ENCODE data around the gene EMSY.

DNA sequence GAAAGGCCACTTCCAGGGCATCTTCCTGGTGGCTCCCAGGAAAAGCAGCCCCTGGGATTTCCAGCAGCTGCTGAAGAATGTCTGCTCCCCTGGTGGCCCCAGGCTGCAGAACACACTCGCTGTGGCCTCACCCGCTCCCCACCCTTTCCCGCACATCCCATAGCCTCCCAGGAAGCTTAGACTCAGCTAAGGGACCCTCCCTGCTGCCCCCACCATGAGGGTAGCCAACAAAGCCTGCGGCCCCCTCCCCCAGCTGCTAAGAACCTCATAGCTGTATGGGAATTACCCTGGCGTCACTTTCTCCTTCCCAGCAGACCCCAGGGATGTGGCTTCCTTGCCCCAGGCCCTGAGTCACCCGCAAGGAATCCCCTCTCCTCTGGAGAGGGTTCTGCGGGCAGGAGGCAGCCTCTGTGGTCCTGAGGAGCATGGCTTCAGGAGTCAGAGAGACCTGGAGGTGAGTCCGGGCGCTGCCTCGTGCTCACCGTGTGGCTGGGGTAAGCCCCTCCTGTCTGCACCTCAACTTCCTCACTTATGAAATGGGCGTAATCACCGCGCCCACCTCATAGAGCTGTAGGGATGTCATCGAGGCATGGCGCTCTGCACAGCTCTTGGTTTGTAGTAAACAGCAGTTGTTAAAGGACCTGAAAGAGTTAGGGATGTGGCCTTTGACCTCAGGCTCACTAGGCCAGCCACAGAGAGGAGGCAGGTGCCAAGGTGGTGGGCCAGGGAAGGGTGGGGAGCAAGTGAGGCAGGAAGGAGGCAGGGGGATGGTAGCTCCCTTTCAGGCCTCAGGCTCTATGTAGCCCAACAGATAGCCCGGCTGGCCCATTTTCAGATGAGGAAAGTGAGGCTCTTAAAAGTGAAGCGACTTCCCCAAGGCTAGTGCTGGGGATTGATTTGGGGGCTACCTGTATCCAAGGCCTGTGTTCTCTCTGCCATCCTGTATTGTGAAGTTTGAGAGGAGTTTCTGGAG is 154.5 kb downstream of the EMSY start:
- no peak for TF ChIP-seq POLR2AphosphoS5 (IDR thresholded peaks at IDR 0.05)
- TF ChIP-seq, protein P1, sequence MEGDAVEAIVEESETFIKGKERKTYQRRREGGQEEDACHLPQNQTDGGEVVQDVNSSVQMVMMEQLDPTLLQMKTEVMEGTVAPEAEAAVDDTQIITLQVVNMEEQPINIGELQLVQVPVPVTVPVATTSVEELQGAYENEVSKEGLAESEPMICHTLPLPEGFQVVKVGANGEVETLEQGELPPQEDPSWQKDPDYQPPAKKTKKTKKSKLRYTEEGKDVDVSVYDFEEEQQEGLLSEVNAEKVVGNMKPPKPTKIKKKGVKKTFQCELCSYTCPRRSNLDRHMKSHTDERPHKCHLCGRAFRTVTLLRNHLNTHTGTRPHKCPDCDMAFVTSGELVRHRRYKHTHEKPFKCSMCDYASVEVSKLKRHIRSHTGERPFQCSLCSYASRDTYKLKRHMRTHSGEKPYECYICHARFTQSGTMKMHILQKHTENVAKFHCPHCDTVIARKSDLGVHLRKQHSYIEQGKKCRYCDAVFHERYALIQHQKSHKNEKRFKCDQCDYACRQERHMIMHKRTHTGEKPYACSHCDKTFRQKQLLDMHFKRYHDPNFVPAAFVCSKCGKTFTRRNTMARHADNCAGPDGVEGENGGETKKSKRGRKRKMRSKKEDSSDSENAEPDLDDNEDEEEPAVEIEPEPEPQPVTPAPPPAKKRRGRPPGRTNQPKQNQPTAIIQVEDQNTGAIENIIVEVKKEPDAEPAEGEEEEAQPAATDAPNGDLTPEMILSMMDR (IDR thresholded peaks at IDR 0.05): no peak
